HepG2 (cell line): ENCODE data around the gene VPS4A. TPM values are rescaled to one million over a fixed set of nuclear protein-coding genes. Genes with fewer than 3 reads are reported as not detected.

ENCODE experiments used
- IRF1 ChIP-seq: sonication (generic); formaldehyde crosslinking; IDR thresholded peaks from 2 replicates; pipeline ENCODE4 v1.4.0; 2020; ENCODE audit warnings: low read depth, mild to moderate bottlenecking, missing genetic modification reagents
- KDM4B ChIP-seq: sonication (generic); formaldehyde crosslinking; IDR thresholded peaks from 2 replicates; pipeline ENCODE4 v1.4.0; 2020; ENCODE audit warnings: missing genetic modification reagents
- KLF9 ChIP-seq: IDR thresholded peaks from 2 replicates; pipeline ENCODE4 v1.6.1; 2016; ENCODE audit warnings: low read depth
- NFE2 ChIP-seq: sonication (generic); formaldehyde crosslinking; IDR thresholded peaks from 2 replicates; pipeline ENCODE4 v1.4.0; 2020; ENCODE audit warnings: missing genetic modification reagents
- POLR2G ChIP-seq: fragments of 200-400 bp; formaldehyde crosslinking; IDR thresholded peaks from 2 replicates; pipeline ENCODE4 v1.6.1; 2018; ENCODE audit warnings: mild to moderate bottlenecking, low read depth, low read length, moderate library complexity
- RBM22 ChIP-seq: fragments of 200-400 bp; formaldehyde crosslinking; optimal IDR thresholded peaks from 2 replicates; pipeline ENCODE3; 2017; ENCODE audit warnings: mild to moderate bottlenecking, low read length, moderate library complexity
- RNF2 ChIP-seq: fragments of 450-650 bp; conservative IDR thresholded peaks from 2 replicates; pipeline ENCODE4 v1.6.1; 2016; ENCODE audit warnings: low read depth
- SMAD3 ChIP-seq: sonication (generic); formaldehyde crosslinking; IDR thresholded peaks from 2 replicates; pipeline ENCODE4 v1.4.0; 2020; ENCODE audit warnings: missing genetic modification reagents
- THYN1 ChIP-seq: sonication (generic); formaldehyde crosslinking; IDR thresholded peaks from 2 replicates; pipeline ENCODE4 v1.8.1; 2023; ENCODE audit warnings: low read depth, mild to moderate bottlenecking, moderate library complexity, missing genetic modification reagents, borderline replicate concordance
- TOE1 ChIP-seq: sonication (generic); formaldehyde crosslinking; IDR thresholded peaks from 2 replicates; pipeline ENCODE4 v1.4.0; 2020; ENCODE audit warnings: mild to moderate bottlenecking, missing genetic modification reagents
- ZBTB21 ChIP-seq: sonication (generic); formaldehyde crosslinking; IDR thresholded peaks from 2 replicates; pipeline ENCODE4 v1.4.0; 2020; ENCODE audit warnings: missing genetic modification reagents
- ZBTB7A ChIP-seq: sonication (generic); formaldehyde crosslinking; IDR thresholded peaks from 2 replicates; pipeline ENCODE4 v1.8.0; 2022; ENCODE audit warnings: mild to moderate bottlenecking, missing genetic modification reagents
- ZFP36L2 ChIP-seq: sonication (generic); formaldehyde crosslinking; IDR thresholded peaks from 2 replicates; pipeline ENCODE4 v1.4.0; 2020; ENCODE audit warnings: missing genetic modification reagents
- ZNF101 ChIP-seq: sonication (generic); formaldehyde crosslinking; IDR thresholded peaks from 2 replicates; pipeline ENCODE4 v1.4.0; 2020; ENCODE audit warnings: mild to moderate bottlenecking, low read depth, missing genetic modification reagents, borderline replicate concordance
- ZNF652 ChIP-seq: IDR thresholded peaks from 2 replicates; pipeline ENCODE4 v1.6.1; 2016; ENCODE audit warnings: low read depth, borderline replicate concordance
- ZNF713 ChIP-seq: sonication (generic); formaldehyde crosslinking; IDR thresholded peaks from 2 replicates; pipeline ENCODE4 v1.4.0; 2020; ENCODE audit warnings: mild to moderate bottlenecking, missing genetic modification reagents
- ZNF891 ChIP-seq: sonication (generic); formaldehyde crosslinking; IDR thresholded peaks from 2 replicates; pipeline ENCODE4 v1.5.0; 2020; ENCODE audit warnings: mild to moderate bottlenecking, missing genetic modification reagents
- polyA plus RNA-seq, 8 experiments: library from polyadenylated mRNA; depleted of rRNA in 3 of 8; stranded (reverse) in 7 of 8; unstranded in 1 of 8; fragments of >200 nt; fragmentation: Illumina TruSeq in 4 of 8; extraction: Trizol in 4 of 8; gene quantifications; 2 replicates each; pipeline versions ENCODE4 v1.2.1 to v1.2.3, GENCODE V29; 2011 to 2016; ENCODE audit warnings: low read depth in 4 of 8, missing spikeins in 1 of 8, mixed read lengths in 1 of 8; ENCODE audit not compliant: insufficient read depth in 1 of 8
- total RNA-seq, 5 experiments: library from RNA; depleted of rRNA; stranded (reverse); fragments of >200 nt; fragmentation: Illumina TruSeq; extraction: Trizol; gene quantifications; 2 replicates each; pipeline ENCODE4 v1.2.3, GENCODE V29; 2016; ENCODE audit warnings: low read depth in 1 of 5
- TF ChIP-seq, protein P1 (sequence below): sonication (generic); formaldehyde crosslinking; IDR thresholded peaks from 2 replicates; pipeline ENCODE4 v1.4.0; 2020; ENCODE audit warnings: mild to moderate bottlenecking, missing genetic modification reagents, borderline replicate concordance
- TF ChIP-seq, protein P2 (sequence below): sonication (generic); formaldehyde crosslinking; IDR thresholded peaks from 2 replicates; pipeline ENCODE4 v1.8.0; 2022; ENCODE audit warnings: missing genetic modification reagents, mild to moderate bottlenecking, inconsistent platforms, borderline replicate concordance
- TF ChIP-seq, protein P3 (sequence below): sonication (generic); formaldehyde crosslinking; IDR thresholded peaks from 2 replicates; pipeline ENCODE4 v1.8.1; 2022; ENCODE audit warnings: mild to moderate bottlenecking, missing genetic modification reagents

VPS4A gene
- total and polyA plus RNA-seq, 2 of the 13 experiments (the other 11 are each of a cell fraction or from before 2014, with no cell fraction given): 13.2 to 27.9 TPM

- TF ChIP-seq IRF1 (CRISPR knock-in tag) (no peak), ZNF713 (no peak), ZFP36L2 (CRISPR knock-in tag) (no peak), ZNF652 (CRISPR knock-in tag) (no peak), RNF2 (0 out of 2 replicates have a peak, but pooled peaks have one; percentile 15), ZNF891 (CRISPR knock-in tag) (0 out of 2 replicates have a peak, but pooled peaks have one; percentile 42), ZNF101 (no peak), POLR2G (peak; percentile 50; the same call in 1 of the 2 replicates), KDM4B (CRISPR knock-in tag) (no peak), RBM22 (no peak), NFE2 (CRISPR knock-in tag) (no peak), TOE1 (CRISPR knock-in tag) (no peak), ZBTB7A (CRISPR knock-in tag) (peak; percentile 78), KLF9 (CRISPR knock-in tag) (no peak), ZBTB21 (CRISPR knock-in tag) (no peak), THYN1 (CRISPR knock-in tag) (no peak), SMAD3 (no peak)
- TF ChIP-seq, protein P1, sequence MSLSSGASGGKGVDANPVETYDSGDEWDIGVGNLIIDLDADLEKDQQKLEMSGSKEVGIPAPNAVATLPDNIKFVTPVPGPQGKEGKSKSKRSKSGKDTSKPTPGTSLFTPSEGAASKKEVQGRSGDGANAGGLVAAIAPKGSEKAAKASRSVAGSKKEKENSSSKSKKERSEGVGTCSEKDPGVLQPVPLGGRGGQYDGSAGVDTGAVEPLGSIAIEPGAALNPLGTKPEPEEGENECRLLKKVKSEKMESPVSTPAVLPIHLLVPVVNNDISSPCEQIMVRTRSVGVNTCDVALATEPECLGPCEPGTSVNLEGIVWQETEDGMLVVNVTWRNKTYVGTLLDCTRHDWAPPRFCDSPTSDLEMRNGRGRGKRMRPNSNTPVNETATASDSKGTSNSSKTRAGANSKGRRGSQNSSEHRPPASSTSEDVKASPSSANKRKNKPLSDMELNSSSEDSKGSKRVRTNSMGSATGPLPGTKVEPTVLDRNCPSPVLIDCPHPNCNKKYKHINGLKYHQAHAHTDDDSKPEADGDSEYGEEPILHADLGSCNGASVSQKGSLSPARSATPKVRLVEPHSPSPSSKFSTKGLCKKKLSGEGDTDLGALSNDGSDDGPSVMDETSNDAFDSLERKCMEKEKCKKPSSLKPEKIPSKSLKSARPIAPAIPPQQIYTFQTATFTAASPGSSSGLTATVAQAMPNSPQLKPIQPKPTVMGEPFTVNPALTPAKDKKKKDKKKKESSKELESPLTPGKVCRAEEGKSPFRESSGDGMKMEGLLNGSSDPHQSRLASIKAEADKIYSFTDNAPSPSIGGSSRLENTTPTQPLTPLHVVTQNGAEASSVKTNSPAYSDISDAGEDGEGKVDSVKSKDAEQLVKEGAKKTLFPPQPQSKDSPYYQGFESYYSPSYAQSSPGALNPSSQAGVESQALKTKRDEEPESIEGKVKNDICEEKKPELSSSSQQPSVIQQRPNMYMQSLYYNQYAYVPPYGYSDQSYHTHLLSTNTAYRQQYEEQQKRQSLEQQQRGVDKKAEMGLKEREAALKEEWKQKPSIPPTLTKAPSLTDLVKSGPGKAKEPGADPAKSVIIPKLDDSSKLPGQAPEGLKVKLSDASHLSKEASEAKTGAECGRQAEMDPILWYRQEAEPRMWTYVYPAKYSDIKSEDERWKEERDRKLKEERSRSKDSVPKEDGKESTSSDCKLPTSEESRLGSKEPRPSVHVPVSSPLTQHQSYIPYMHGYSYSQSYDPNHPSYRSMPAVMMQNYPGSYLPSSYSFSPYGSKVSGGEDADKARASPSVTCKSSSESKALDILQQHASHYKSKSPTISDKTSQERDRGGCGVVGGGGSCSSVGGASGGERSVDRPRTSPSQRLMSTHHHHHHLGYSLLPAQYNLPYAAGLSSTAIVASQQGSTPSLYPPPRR (CRISPR knock-in tag): no peak
- TF ChIP-seq, protein P2, sequence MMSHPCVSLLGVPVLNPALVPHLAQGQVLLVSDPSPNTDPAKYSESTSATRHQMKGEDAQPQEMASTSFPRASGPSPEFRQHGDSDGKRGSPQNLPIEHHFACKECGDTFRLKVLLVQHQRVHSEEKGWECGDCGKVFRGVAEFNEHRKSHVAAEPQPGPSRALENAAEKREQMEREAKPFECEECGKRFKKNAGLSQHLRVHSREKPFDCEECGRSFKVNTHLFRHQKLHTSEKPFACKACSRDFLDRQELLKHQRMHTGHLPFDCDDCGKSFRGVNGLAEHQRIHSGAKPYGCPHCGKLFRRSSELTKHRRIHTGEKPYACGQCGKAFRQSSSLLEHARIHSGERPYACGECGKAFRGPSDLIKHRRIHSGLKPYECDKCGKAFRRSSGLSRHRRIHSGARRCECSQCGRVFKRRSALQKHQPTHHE (CRISPR knock-in tag): peak; percentile 42; the same call in 1 of the 2 replicates
- TF ChIP-seq, protein P3, sequence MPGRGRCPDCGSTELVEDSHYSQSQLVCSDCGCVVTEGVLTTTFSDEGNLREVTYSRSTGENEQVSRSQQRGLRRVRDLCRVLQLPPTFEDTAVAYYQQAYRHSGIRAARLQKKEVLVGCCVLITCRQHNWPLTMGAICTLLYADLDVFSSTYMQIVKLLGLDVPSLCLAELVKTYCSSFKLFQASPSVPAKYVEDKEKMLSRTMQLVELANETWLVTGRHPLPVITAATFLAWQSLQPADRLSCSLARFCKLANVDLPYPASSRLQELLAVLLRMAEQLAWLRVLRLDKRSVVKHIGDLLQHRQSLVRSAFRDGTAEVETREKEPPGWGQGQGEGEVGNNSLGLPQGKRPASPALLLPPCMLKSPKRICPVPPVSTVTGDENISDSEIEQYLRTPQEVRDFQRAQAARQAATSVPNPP (CRISPR knock-in tag): peak; percentile 46; the same call in 1 of the 2 replicates
Observed at GRCh38 chr16:69311533-69312387, 610 bp downstream of the VPS4A start (continued).
